Measurements from ENCODE around the gene ANKRD24. TPM values are rescaled to one million over a fixed set of nuclear protein-coding genes. Genes with fewer than 3 reads are reported as not detected.

ANKRD24 gene
- total RNA-seq, 1 experiment from 2014 or later = 1.2 TPM

DNA sequence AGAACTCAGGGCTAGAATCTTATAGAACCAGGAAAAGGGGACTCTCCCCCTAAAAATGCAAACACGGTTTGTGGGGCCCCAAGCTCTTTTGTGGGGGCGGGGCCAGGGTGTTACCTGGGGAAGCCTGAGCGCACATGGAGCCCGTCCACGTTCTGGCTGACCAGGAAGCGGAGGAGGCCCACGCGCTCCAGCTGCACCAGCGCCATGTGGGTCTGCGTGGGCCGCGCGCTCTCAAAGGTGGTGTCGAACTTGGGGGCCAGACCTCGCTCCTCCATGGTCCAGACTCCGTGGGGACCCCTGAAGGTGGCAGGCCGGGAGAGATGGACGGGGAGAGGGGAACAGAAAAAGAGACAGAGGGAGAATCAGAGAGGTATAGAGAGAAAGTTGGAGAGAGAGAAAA lies 3.5 kb upstream of the ANKRD24 start:
- no peaks in the 10 kb centered on the region for H3K9me3 Mint-ChIP-seq (ENCODE audit: unreplicated experiment)
- TF ChIP-seq, protein P1, sequence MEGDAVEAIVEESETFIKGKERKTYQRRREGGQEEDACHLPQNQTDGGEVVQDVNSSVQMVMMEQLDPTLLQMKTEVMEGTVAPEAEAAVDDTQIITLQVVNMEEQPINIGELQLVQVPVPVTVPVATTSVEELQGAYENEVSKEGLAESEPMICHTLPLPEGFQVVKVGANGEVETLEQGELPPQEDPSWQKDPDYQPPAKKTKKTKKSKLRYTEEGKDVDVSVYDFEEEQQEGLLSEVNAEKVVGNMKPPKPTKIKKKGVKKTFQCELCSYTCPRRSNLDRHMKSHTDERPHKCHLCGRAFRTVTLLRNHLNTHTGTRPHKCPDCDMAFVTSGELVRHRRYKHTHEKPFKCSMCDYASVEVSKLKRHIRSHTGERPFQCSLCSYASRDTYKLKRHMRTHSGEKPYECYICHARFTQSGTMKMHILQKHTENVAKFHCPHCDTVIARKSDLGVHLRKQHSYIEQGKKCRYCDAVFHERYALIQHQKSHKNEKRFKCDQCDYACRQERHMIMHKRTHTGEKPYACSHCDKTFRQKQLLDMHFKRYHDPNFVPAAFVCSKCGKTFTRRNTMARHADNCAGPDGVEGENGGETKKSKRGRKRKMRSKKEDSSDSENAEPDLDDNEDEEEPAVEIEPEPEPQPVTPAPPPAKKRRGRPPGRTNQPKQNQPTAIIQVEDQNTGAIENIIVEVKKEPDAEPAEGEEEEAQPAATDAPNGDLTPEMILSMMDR (IDR thresholded peaks at IDR 0.05; ENCODE audit: unreplicated experiment) = no peak
- intact Hi-C loops (cut with micrococcal nuclease) = no loop called here
- H3K27me3 Mint-ChIP-seq (ENCODE audit: insufficient read depth, unreplicated experiment) = no peaks in the 10 kb centered on the region
- no peak overlapping the region for H3K27ac Mint-ChIP-seq (ENCODE audit: low read depth, unreplicated experiment)
- no peak overlapping the region for H3K4me3 Mint-ChIP-seq (ENCODE audit: unreplicated experiment)
- H3K36me3 Mint-ChIP-seq (ENCODE audit: insufficient read depth, unreplicated experiment) = peaks cover 21% of the 10 kb centered on the region
- BruUV-seq (replicated peaks) = no TSS peak
- ChIA-PET CTCF (interaction anchor here (0.6 to 1.2 kb wide), 2 partner anchors 25 to 1284 kb away, joined by 3 read pairs; no protein-coding TSS in a partner anchor), POLR2A (no interaction called here)
- no peak for DNase-seq (ENCODE audit: unreplicated experiment)
- H3K4me1 Mint-ChIP-seq (ENCODE audit: insufficient read depth, unreplicated experiment) = peaks cover 18% of the 10 kb centered on the region

DNA sequence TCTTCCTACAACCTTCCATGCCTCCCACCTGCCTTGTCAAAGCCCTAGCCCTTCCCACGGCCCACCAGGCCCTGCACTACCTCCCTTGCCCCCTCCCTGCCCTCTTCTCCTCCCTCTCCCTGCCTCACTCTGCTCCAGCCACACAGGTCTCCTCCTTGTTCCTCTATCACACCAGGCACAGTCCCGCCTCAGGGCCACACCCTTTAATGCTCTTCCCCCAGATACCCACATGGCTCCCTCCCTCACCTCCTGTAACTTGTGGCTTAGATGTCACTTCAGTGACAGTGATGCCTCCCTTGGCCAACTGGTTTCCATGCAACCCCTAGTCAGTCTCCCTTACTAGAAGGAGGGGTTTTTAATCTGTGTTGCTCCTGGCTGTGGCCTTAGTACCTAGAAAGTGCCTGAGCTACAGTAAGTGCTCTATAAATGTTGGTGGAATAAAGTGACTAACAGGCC lies 1.4 kb upstream of the ANKRD24 start:
- no TSS peak for BruUV-seq (replicated peaks)
- POLR2A ChIA-PET = no interaction called here
- intact Hi-C loops (cut with micrococcal nuclease) = no loop called here
- CTCF ChIA-PET = no interaction called here
- Mint-ChIP-seq H3K27ac (ENCODE audit: low read depth, unreplicated experiment) (no peak overlapping the region), H3K9me3 (ENCODE audit: unreplicated experiment) (no peaks in the 10 kb centered on the region), H3K36me3 (ENCODE audit: insufficient read depth, unreplicated experiment) (peaks cover 21% of the 10 kb centered on the region), H3K27me3 (ENCODE audit: insufficient read depth, unreplicated experiment) (no peaks in the 10 kb centered on the region), H3K4me3 (ENCODE audit: unreplicated experiment) (peak overlapping the region; percentile 100), H3K4me1 (ENCODE audit: insufficient read depth, unreplicated experiment) (peaks cover 18% of the 10 kb centered on the region)
- DNase-seq (ENCODE audit: unreplicated experiment) = no peak
- TF ChIP-seq, protein P1 (IDR thresholded peaks at IDR 0.05; ENCODE audit: unreplicated experiment) = no peak

DNA sequence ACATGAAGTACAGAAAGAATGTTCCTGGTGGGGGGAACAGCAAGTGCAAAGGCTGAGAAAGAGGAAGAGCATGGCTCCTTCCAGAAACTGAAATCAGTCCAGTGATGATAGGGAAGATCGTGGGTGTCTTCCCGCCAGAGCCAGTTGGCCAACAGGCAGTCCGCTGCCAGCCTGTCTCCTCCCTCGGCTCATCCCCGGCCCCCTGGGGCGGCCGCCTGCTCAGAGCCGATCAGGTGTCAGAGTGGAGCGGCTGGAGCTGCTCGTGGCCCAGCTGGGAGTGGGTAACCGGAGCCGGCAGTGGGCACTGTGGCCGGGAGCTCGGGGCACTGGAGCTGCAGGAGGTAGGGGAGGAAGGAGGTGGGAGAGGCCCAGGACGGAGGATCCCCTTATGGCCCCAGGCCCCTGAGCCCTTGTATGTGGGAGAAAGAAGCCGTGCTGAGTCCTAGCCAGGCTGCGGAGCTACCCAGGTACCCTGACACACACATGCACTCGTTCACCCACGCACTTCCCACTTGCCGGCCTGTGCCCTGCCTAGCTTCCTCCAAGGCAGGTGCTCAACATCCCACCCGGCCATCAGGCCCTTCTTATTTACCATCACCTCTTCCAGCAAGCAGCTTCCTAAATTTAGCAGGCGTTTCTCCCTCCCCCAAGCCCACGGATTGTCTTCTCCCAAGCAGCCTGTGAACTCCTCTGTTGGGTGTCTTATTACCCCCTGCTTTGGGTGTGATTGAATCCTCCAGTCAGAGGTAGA lies 1.7 kb downstream of the ANKRD24 start:
- ChIA-PET CTCF (interaction anchor here (0.6 kb wide), 1 partner anchor 44 kb away, joined by 4 read pairs; no protein-coding TSS in a partner anchor), POLR2A (interaction anchor here (0.6 to 1.3 kb wide), 2 partner anchors 120 to 196 kb away, joined by 3 to 4 read pairs; no protein-coding TSS in a partner anchor)
- Mint-ChIP-seq H3K9me3 (ENCODE audit: unreplicated experiment) (no peaks in the 10 kb centered on the region), H3K36me3 (ENCODE audit: insufficient read depth, unreplicated experiment) (peaks cover 9% of the 10 kb centered on the region), H3K27ac (ENCODE audit: low read depth, unreplicated experiment) (no peak overlapping the region), H3K27me3 (ENCODE audit: insufficient read depth, unreplicated experiment) (no peaks in the 10 kb centered on the region), H3K4me1 (ENCODE audit: insufficient read depth, unreplicated experiment) (peaks cover 22% of the 10 kb centered on the region), H3K4me3 (ENCODE audit: unreplicated experiment) (peak overlapping the region; percentile 41)
- DNase-seq (ENCODE audit: unreplicated experiment) = peak; percentile 14
- BruUV-seq (replicated peaks) = no TSS peak
- TF ChIP-seq, protein P1 (IDR thresholded peaks at IDR 0.05; ENCODE audit: unreplicated experiment) = no peak
- intact Hi-C loops (cut with micrococcal nuclease) = no loop called here

DNA sequence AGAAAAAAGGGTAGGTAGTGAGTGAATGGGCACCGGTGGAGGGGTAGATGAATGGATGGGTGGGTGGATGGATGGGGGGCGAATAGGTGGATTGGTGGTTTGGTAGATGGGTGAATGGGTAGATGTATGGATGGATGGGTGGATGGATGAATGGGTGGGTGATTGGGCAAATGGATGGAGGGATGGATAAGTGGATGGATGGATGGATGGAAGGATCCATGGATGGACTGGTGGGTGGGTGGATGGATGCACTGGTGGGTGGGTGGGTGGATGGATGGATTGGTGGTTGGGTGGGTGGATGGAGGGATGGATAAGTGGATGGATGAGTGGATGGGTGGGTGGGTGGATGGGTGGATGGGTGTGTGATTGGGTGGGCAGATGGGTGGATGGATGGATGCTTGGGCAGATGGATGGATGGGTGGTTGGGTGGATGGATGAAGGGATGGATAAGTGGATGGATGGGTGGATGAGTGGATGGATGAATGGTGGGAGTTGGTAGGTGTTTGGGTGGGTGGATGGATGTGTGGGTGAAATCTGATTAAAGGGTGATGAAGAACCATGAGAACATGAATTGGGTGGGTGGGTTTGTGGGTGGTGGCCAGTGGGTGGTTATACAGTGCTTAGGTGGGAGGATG lies 2.3 kb downstream of the ANKRD24 start:
- Mint-ChIP-seq H3K27ac (ENCODE audit: low read depth, unreplicated experiment) (no peak overlapping the region), H3K4me1 (ENCODE audit: insufficient read depth, unreplicated experiment) (peaks cover 18% of the 10 kb centered on the region), H3K4me3 (ENCODE audit: unreplicated experiment) (peak overlapping the region; percentile 41), H3K9me3 (ENCODE audit: unreplicated experiment) (no peaks in the 10 kb centered on the region), H3K27me3 (ENCODE audit: insufficient read depth, unreplicated experiment) (no peaks in the 10 kb centered on the region), H3K36me3 (ENCODE audit: insufficient read depth, unreplicated experiment) (peaks cover 5% of the 10 kb centered on the region)
- DNase-seq (ENCODE audit: unreplicated experiment) = no peak
- BruUV-seq (replicated peaks) = no TSS peak
- ChIA-PET CTCF (no interaction called here), POLR2A (interaction anchor here (0.6 to 1.3 kb wide), 2 partner anchors 121 to 197 kb away, joined by 3 to 4 read pairs; no protein-coding TSS in a partner anchor)
- intact Hi-C loops (cut with micrococcal nuclease) = no loop called here
- TF ChIP-seq, protein P1 (IDR thresholded peaks at IDR 0.05; ENCODE audit: unreplicated experiment) = no peak

All from MCF 10A (cell line).